ENCODE data around the gene CST7.

- TF ChIP-seq, protein P1, sequence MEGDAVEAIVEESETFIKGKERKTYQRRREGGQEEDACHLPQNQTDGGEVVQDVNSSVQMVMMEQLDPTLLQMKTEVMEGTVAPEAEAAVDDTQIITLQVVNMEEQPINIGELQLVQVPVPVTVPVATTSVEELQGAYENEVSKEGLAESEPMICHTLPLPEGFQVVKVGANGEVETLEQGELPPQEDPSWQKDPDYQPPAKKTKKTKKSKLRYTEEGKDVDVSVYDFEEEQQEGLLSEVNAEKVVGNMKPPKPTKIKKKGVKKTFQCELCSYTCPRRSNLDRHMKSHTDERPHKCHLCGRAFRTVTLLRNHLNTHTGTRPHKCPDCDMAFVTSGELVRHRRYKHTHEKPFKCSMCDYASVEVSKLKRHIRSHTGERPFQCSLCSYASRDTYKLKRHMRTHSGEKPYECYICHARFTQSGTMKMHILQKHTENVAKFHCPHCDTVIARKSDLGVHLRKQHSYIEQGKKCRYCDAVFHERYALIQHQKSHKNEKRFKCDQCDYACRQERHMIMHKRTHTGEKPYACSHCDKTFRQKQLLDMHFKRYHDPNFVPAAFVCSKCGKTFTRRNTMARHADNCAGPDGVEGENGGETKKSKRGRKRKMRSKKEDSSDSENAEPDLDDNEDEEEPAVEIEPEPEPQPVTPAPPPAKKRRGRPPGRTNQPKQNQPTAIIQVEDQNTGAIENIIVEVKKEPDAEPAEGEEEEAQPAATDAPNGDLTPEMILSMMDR (IDR thresholded peaks at IDR 0.05; ENCODE audit: insufficient read depth, low read length, poor library complexity, severe bottlenecking), result no peak
- no peak for TF ChIP-seq EZH2phosphoT487 (conservative IDR thresholded peaks at IDR 0.05; ENCODE audit: low read length)
Measured at GRCh38 chr20:24966317-24967012, 17.4 kb downstream of the CST7 start.
